Thymus (tissue), 11 donors: ENCODE results near the gene PRSS8. TPM values are rescaled to one million over a fixed set of nuclear protein-coding genes. Genes with fewer than 3 reads are reported as not detected.
"Not testable (repeated sequence)": the region's sequence is repeated elsewhere in the genome, so short reads cannot be mapped to it uniquely, and the experiment has no call there.

Source experiments
- DNase-seq, 9 donors: peaks; one replicate each; pipeline ENCODE4 v3.0.0-alpha.2; 2013; ENCODE audit warnings: low spot score in 9 of 9, low read depth in 6 of 9, missing footprints in 1 of 9
- H3K27ac ChIP-seq, 2 donors: one replicate each; pipeline ENCODE4 v1.5.1; 2013; ENCODE audit warnings: control low read depth in 1 of 2, low read depth in 1 of 2, low read length in 1 of 2, mild to moderate bottlenecking in 1 of 2, moderate library complexity in 1 of 2
- H3K27me3 ChIP-seq, 2 donors: one replicate each; pipeline ENCODE4 v1.5.1; 2013; ENCODE audit warnings: low read length in 1 of 2; ENCODE audit not compliant: control insufficient read depth in 2 of 2, insufficient read depth in 1 of 2
- H3K36me3 ChIP-seq, 2 donors: one replicate each; pipeline ENCODE4 v1.5.1; 2013; ENCODE audit warnings: low read length in 1 of 2, mild to moderate bottlenecking in 1 of 2, moderate library complexity in 1 of 2; ENCODE audit not compliant: control insufficient read depth in 2 of 2, insufficient read depth in 2 of 2
- H3K4me1 ChIP-seq, 2 donors: one replicate each; pipeline ENCODE4 v1.5.1; 2013; ENCODE audit warnings: low read length in 2 of 2; ENCODE audit not compliant: control insufficient read depth in 2 of 2, insufficient read depth in 2 of 2
- H3K4me3 ChIP-seq, 2 donors: one replicate each; pipeline ENCODE4 v1.5.1; 2013; ENCODE audit warnings: low read length in 2 of 2, control low read depth in 1 of 2, mild to moderate bottlenecking in 1 of 2
- H3K9me3 ChIP-seq, 2 donors: one replicate each; pipeline ENCODE4 v1.5.1; 2013; ENCODE audit warnings: low read length in 1 of 2, mild to moderate bottlenecking in 1 of 2; ENCODE audit not compliant: control insufficient read depth in 2 of 2, insufficient read depth in 1 of 2
- WGBS: extraction: QIAGEN DNeasy Blood & Tissue Kit; methylation state at CpG from one replicate; pipeline ENCODE4 v1.1.7; 2013; 5-methylcytosine and 5-hydroxymethylcytosine counted together
- polyA plus RNA-seq: library from polyadenylated mRNA; stranded (reverse); fragments of 200-250 nt; gene quantifications from one replicate; pipeline ENCODE4 v1.2.3, GENCODE V29; 2013
- total RNA-seq: library from RNA; stranded (reverse); fragments of 120-200 nt; gene quantifications from one replicate; pipeline ENCODE4 v1.2.4, GENCODE V29; 2013
- donor health status: healthy.

The PRSS8 gene
- total and polyA plus RNA-seq, 2 donors, result 12.8 to 18.2 TPM

DNA sequence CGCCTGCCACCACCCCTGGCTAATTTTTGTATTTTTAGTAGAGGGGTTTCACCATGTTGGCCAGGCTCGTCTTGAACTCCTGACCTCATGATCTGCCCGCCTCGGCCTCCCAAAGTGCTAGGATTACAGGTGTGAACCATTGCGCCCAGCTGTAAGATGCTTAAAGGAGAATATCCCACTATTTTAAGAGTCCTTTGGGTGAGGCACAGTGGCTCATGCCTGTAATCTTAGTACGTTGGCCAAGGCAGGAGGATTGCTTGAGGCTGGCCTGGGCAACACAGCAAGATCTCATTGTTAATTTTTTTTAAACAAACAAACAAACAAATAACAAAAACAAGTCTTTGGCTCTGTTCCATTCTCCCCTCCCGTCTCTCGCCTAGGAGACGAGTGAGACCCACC, 5.5 kb upstream of the PRSS8 start:
- not testable (repeated sequence) for DNase-seq, H3K36me3 ChIP-seq, H3K27me3 ChIP-seq, H3K4me3 ChIP-seq, H3K9me3 ChIP-seq
- H3K27ac ChIP-seq, result peak overlapping the region; percentile 22 to 79
- WGBS, result 95% methylated on average over 9 of the region's 9 CpGs
- H3K4me1 ChIP-seq, result peaks cover 10 to 22% of the 10 kb centered on the region in 2 donors

DNA sequence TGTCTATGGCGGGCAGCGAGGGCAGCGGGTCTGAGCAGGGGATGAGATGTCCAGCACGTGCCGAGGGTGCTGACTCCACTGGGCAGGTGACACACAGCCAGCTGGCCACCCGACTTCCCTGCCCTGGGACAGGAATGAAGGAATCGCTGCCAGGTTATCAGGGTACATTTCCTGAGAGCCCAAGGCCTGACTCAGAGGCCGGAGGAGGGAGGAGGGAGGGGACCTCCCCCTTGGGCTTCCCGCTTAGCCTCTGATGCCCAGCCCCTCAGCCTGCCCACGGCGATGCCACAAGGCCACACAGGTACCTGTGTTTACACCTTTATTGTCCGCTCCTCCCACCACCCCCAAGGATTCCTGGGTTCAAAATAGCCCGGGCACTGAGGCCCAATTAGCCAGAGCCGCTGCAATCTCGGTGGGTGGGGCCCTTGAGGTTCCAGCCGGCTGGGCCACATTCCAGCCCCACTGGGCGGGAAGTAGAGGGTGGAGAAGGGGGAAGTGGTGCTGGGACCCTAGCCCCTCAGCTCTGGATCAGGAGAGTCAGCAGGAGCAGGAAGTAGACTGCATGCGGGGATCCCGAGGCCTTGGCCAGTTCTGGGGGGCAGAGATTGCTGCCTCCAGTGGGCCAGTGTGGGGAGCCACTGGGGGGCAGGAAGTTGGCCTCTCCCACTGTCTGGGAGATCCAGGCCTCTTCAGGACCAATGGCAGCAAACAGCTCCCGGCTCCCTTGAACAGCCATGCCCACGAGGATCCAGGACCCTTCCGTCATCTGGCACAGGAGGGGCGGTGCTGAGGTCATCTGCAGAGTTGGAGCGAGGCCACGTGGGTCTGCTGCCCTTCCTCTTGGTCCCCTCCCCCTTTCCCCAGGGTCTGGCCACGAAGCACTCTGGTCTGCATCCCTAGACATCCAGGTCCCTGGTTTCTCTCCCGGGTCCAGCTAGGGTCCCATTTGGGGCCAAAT, 3.4 kb upstream of the PRSS8 start:
- Histone ChIP-seq H3K27me3 (peaks cover 0 to 4% of the 10 kb centered on the region in 2 donors), H3K9me3 (peaks cover 1 to 3% of the 10 kb centered on the region in 2 donors), H3K27ac (peak overlapping the region in 1 of 2 donors; percentile 15), H3K36me3 (no peaks in the 10 kb centered on the region), H3K4me1 (peaks cover 10 to 22% of the 10 kb centered on the region in 2 donors), H3K4me3 (no peak overlapping the region)
- no peak for DNase-seq
- WGBS, result 95% methylated on average over 27 of the region's 27 CpGs

DNA sequence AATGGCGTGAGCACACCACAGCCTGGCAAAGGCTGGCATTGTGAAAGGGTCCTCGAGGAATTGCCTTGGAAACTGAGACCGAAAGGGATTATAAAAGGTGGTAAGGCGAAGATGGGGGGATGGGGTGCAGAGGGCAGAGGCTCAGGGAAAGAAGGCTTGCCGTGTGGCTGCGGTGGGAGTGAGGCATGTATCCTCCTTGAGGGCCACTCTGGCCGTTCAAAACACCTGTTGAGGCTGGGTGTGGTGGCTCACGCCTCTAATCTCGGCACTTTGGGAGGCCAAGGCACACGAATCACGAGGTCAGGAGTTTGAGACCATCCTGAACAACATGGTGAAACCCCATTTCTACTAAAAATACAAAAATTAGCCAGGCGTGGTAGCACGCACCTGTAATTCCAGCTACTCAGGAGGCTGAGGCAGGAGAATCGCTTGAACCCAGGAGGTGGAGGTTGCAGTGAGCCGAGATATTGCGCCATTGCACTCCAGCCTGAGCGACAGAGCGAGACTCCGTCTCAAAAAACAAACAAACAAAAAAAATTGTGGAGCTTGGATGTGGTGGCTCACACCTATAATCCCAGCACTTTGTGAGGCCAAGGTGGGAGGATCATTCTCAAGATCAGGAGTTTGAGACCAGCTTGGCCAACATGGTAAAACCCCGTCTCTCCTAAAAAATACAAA, 1.4 kb upstream of the PRSS8 start:
- Histone ChIP-seq H3K36me3 (peaks cover 4 to 12% of the 10 kb centered on the region in 2 donors), H3K4me1 (peaks cover 5 to 15% of the 10 kb centered on the region in 2 donors)
- H3K9me3 ChIP-seq, H3K4me3 ChIP-seq, H3K27ac ChIP-seq, DNase-seq, H3K27me3 ChIP-seq: not testable (repeated sequence)
- WGBS, result 96% methylated on average over 20 of the region's 20 CpGs

- no peak overlapping the region for H3K4me3 ChIP-seq
- no peak for DNase-seq
- peaks cover 0 to under 1% of the 10 kb centered on the region in 2 donors for H3K9me3 ChIP-seq
- 97% methylated on average over 6 of the region's 6 CpGs for WGBS
- no peak overlapping the region for H3K27ac ChIP-seq
- peaks cover 0 to 8% of the 10 kb centered on the region in 2 donors for H3K4me1 ChIP-seq
- peaks cover 11 to 19% of the 10 kb centered on the region in 2 donors for H3K36me3 ChIP-seq
- H3K27me3 ChIP-seq, result no peaks in the 10 kb centered on the region
These were observed 748 bp upstream of the PRSS8 start for GRCh38 chr16:31136287-31136662.

DNA sequence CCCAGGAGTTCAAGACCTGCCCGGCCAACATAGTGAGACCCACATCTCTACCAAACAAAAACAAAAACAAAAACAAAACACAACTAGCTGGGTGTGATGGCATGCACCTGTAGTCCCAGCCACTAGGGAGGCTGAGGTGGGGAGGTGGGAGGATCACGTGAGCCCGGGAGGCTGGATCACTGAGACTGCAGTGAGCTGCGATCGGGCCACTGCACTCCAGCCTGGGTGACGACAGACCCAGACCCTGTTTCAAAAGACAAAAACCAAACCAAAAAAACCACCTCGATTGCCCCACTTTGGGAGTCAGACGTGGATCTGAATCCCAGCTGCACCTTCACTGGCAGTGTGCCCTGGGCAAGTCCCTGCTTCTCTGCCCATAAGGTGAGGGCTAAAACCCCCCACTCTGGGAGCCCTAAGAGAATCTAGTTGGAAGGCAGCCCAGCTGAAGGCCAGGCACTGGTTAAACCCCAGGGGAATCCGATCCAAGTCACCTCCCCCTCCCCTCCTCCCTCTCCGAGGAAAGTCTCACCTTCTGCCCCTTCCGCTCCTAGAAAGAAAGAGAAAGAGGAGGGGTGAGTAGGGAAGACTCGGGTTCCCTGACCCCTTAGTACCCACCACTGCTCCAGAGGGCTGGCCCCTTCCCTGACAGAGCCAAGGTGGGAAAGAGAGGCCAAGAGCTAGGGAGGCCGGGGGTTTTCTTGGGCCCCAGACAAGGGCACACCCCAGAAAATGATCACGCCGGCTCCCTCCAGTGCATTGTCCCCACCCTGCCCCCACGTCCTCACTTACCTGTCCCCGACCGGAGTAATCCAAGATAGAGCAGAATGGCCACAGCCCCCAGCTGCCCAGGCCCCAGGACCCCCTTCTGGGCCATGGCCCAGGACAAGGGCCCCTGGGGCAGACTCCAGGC, 647 bp downstream of the PRSS8 start:
- no peaks in the 10 kb centered on the region for H3K27me3 ChIP-seq
- peak overlapping the region; percentile 15 to 62 for H3K27ac ChIP-seq
- no peak for DNase-seq
- peak overlapping the region in 1 of 2 donors; percentile 25 for H3K4me3 ChIP-seq
- peaks cover 0 to 11% of the 10 kb centered on the region in 2 donors for H3K4me1 ChIP-seq
- peaks cover 20 to 33% of the 10 kb centered on the region in 2 donors for H3K36me3 ChIP-seq
- WGBS, result 90% methylated on average over 18 of the region's 18 CpGs
- H3K9me3 ChIP-seq, result no peaks in the 10 kb centered on the region

GRCh38 chr16:31134091-31134571, 1.4 kb downstream of the PRSS8 start:
- peaks cover 24 to 40% of the 10 kb centered on the region in 2 donors for H3K36me3 ChIP-seq
- peaks cover 0 to 9% of the 10 kb centered on the region in 2 donors for H3K4me1 ChIP-seq
- no peak overlapping the region for H3K4me3 ChIP-seq
- H3K9me3 ChIP-seq, result no peaks in the 10 kb centered on the region
- no peak overlapping the region for H3K27ac ChIP-seq
- no peak for DNase-seq
- H3K27me3 ChIP-seq, result no peaks in the 10 kb centered on the region
- 97% methylated on average over 5 of the region's 5 CpGs for WGBS

DNA sequence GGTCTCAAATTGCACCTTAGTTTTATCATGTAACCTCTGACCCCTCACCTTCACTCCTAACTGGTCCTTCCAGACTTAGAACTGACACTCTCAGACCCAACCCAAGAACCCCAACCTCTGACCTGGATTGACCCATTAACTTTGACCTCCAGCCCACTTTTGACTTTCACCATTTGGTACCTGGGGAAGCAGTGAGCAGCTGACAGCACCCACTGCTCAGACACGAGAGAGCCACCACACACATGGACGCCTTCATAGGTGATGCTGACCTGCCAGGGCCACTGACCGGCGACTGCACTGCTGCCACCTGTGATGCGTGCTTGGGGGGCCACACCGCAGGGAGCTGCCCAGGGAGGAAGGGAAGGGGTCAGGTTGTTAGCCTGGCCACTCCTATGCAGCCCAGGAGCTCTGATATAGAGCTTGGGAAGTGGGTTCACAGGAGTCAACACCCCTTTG, 2.5 kb downstream of the PRSS8 start:
- peaks cover 0 to 13% of the 10 kb centered on the region in 2 donors for H3K4me1 ChIP-seq
- DNase-seq, result no peak
- WGBS, result 96% methylated on average over 6 of the region's 6 CpGs
- no peak overlapping the region for H3K4me3 ChIP-seq
- H3K36me3 ChIP-seq, result peaks cover 31 to 49% of the 10 kb centered on the region in 2 donors
- no peaks in the 10 kb centered on the region for H3K9me3 ChIP-seq
- H3K27me3 ChIP-seq, result no peaks in the 10 kb centered on the region
- H3K27ac ChIP-seq, result no peak overlapping the region

DNA sequence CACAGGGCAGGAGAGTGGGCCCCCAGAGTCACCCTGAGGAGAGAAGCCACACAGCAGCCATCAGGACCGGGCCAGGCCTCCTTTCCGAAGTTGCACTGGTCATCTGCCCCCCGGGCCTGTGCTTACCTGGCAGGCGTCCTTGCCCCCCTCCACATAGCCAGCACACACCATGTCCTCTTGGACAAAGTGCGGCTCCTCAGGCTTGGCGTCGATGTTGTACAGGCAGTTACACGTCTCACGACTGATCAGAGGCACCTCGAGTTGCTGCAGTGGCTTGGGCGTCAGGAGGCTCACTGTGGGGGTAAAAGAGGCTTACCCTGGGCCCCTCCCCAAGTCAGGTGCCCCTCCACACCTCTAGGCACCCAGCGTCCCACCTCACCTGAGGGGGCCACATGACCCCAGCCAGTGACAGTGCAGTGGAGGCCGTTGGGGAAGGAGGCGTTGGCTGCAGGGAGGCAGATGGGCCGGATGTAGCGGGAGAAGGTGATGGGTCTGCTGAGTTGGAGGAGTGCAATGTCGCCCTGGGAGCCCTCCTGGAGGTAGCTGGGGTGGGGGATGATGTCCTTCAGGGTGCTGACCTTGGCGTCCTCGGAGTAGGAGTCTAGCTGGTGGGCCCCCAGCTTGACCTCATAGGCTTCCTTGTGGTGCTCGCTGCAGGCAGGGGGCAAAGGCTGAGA, 3.1 kb downstream of the PRSS8 start:
- H3K4me1 ChIP-seq, result peaks cover 0 to 18% of the 10 kb centered on the region in 2 donors
- DNase-seq, result no peak
- H3K27ac ChIP-seq, result peak overlapping the region in 1 of 2 donors; percentile 46
- H3K27me3 ChIP-seq, result no peaks in the 10 kb centered on the region
- WGBS, result 97% methylated on average over 20 of the region's 20 CpGs
- H3K36me3 ChIP-seq, result peaks cover 38 to 55% of the 10 kb centered on the region in 2 donors
- no peaks in the 10 kb centered on the region for H3K9me3 ChIP-seq
- no peak overlapping the region for H3K4me3 ChIP-seq
